Measurements from ENCODE around the gene SYNE2. TPM values are rescaled to one million over a fixed set of nuclear protein-coding genes. Genes with fewer than 3 reads are reported as not detected.

Gene SYNE2
- total and polyA plus RNA-seq, 2 of the 8 experiments (the other 6 are each of a cell fraction or from before 2014, with no cell fraction given) = 32.6 to 46.1 TPM

DNA sequence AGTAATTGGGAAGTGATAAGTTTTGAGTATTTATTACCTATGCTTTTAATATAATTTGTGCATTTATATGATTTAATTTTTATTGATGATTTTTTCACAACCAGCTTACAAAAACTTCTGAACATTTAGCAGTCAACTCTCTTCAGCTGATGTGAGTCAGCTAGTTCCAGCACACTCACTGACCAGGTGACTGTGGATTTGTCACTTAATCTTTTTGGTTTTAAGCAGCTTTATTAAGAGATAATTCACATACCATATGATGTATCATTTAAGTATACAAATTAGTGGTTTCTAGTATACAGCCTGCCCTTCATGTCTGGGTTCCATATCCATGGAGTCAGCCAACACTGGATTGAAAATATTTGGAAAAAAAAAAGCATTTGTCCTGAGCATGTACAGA is 103.5 kb downstream of the SYNE2 start:
- Histone ChIP-seq H2AK5ac (ENCODE audit: low read depth, low read length) (no peak overlapping the region), H4K5ac (ENCODE audit: insufficient read length, low read depth, low read length) (no peak overlapping the region), H3K9ac (replicated peaks in 1 of 4; ENCODE audit: extremely low read depth in 1 of 4, low read depth in 3 of 4, low read length in 3 of 4) (no peak overlapping the region), H2BK120ac (replicated peaks; ENCODE audit: low read depth, low read length) (no peak overlapping the region), H3K23me2 (ENCODE audit: low read depth, low read length) (no peaks in the 10 kb centered on the region), H3K4ac (replicated peaks; ENCODE audit: insufficient read length, low read depth, low read length) (no peak overlapping the region), H3K79me1 (ENCODE audit: low read depth, low read length) (no peaks in the 10 kb centered on the region), H3K23ac (ENCODE audit: insufficient read length) (no peak overlapping the region), H3K27ac (ENCODE audit: low read depth, low read length) (no peak overlapping the region), H3K4me3 (ENCODE audit: extremely low read depth in 1 of 4, insufficient read depth in 2 of 4, low read depth in 3 of 4, low read length in 4 of 4) (no peak overlapping the region), H4K8ac (ENCODE audit: extremely low read depth, insufficient read depth, low read length) (no peak overlapping the region), H3K9me3 (ENCODE audit: insufficient read depth in 2 of 2, low read depth in 1 of 2, low read length in 1 of 2) (no peaks in the 10 kb centered on the region), H3K56ac (replicated peaks; ENCODE audit: insufficient read length, low read depth, low read length) (no peak overlapping the region), H2BK20ac (ENCODE audit: low read length) (no peak overlapping the region), H3K18ac (ENCODE audit: extremely low read depth, low read length) (no peak overlapping the region), H3K79me2 (ENCODE audit: control insufficient read depth in 1 of 2, insufficient read depth in 2 of 2, low read length in 2 of 2) (no peaks in the 10 kb centered on the region), H2AFZ (ENCODE audit: low read length) (no peak overlapping the region), H4K20me1 (replicated peaks in 1 of 2; ENCODE audit: control insufficient read depth in 1 of 2, insufficient read depth in 2 of 2, low read length in 2 of 2) (peaks cover 0 to 1% of the 10 kb centered on the region in 2 experiments), H2BK5ac (ENCODE audit: low read depth, low read length) (no peak overlapping the region), H3K27me3 (replicated peaks in 1 of 4; ENCODE audit: control insufficient read depth in 3 of 4, extremely low read depth in 1 of 4, insufficient read depth in 3 of 4, low read length in 3 of 4) (no peaks in the 10 kb centered on the region), H3K36me3 (ENCODE audit: control insufficient read depth in 2 of 4, insufficient read depth in 4 of 4, low read length in 3 of 4) (peaks cover 0 to 8% (median 0%) of the 10 kb centered on the region in 4 experiments; a peak in 1 of 8 replicates), H3K14ac (ENCODE audit: insufficient read length) (no peak overlapping the region), H3K4me2 (ENCODE audit: insufficient read depth in 1 of 2, low read depth in 2 of 2, low read length in 2 of 2) (no peak overlapping the region), H3K4me1 (replicated peaks in 1 of 4; ENCODE audit: control insufficient read depth in 3 of 4, insufficient read depth in 4 of 4, low read length in 3 of 4) (peaks cover 0 to 10% (median 0%) of the 10 kb centered on the region in 4 experiments; a peak in 4 of 7 replicates), H2BK12ac (ENCODE audit: low read depth, low read length) (no peak overlapping the region), H2BK15ac (ENCODE audit: low read length) (no peak overlapping the region), H4K91ac (replicated peaks; ENCODE audit: insufficient read length, low read length) (no peak overlapping the region)
- no peak for DNase-seq (ENCODE audit: low read depth in 1 of 2, low spot score in 2 of 2)
- POLR2A ChIA-PET (ENCODE audit: partially characterized antibody) = no interaction called here
- no peak for FAIRE-seq
- CTCF ChIA-PET (ENCODE audit: partially characterized antibody) = no interaction called here
- no peak for TF ChIP-seq NRF1 (IDR thresholded peaks at IDR 0.05; ENCODE audit: low read depth, low read length)
- no peak for TF ChIP-seq HDAC2 (IDR thresholded peaks at IDR 0.05; ENCODE audit: borderline replicate concordance in 1 of 2, low read depth in 2 of 2, low read length in 2 of 2)
- no peak for TF ChIP-seq SUZ12 (IDR thresholded peaks at IDR 0.05; ENCODE audit: low read length)
- no peak for TF ChIP-seq TCF12 (IDR thresholded peaks at IDR 0.05; ENCODE audit: low read depth, low read length)
- TF ChIP-seq POLR2A (IDR thresholded peaks at IDR 0.05; ENCODE audit: control extremely low read depth in 1 of 2, low read depth in 2 of 2, low read length in 2 of 2) = no peak
- TF ChIP-seq SP2 (IDR thresholded peaks at IDR 0.05; ENCODE audit: low read length) = no peak
- no peak for TF ChIP-seq JUN (IDR thresholded peaks at IDR 0.05; ENCODE audit: low read depth, low read length)
- TF ChIP-seq, protein P1, sequence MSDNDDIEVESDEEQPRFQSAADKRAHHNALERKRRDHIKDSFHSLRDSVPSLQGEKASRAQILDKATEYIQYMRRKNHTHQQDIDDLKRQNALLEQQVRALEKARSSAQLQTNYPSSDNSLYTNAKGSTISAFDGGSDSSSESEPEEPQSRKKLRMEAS (IDR thresholded peaks at IDR 0.05) = no peak
- no peak for TF ChIP-seq POLR2AphosphoS5 (IDR thresholded peaks at IDR 0.05; ENCODE audit: low read depth, low read length)
- no peak for TF ChIP-seq BRCA1 (IDR thresholded peaks at IDR 0.05; ENCODE audit: low read depth, low read length)
- no peak for TF ChIP-seq ASH2L (IDR thresholded peaks at IDR 0.05; ENCODE audit: low read length)
- TF ChIP-seq CBX5 (IDR thresholded peaks at IDR 0.05; ENCODE audit: low read depth, low read length) = no peak
- TF ChIP-seq SP1 (IDR thresholded peaks at IDR 0.05; ENCODE audit: low read depth, low read length) = no peak
- TF ChIP-seq CEBPB (IDR thresholded peaks at IDR 0.05; ENCODE audit: low read depth, low read length) = no peak
- no peak for TF ChIP-seq JUND (IDR thresholded peaks at IDR 0.05; ENCODE audit: low read length)
- no peak for TF ChIP-seq RAD21 (IDR thresholded peaks at IDR 0.05 in 1 of 2, conservative IDR thresholded peaks at IDR 0.05 in 1 of 2; ENCODE audit: low read depth in 2 of 2, low read length in 2 of 2)

Measured in H1 (cell line).